NCI-H2196 (cell line): Measurements from ENCODE around the gene PHF13.

Experiments
- DNase-seq: peaks from one replicate; lab custom pipeline; 2025; ENCODE audit not compliant: unreplicated experiment; lab: John Stamatoyannopoulos, UW

PHF13 gene

GRCh38 chr1:6613361-6614018 is at the start of gene PHF13:
TSS of gene PHF13 (plus strand) at chr1:6613731. CDS start at chr1:6614067, 336 bp downstream.
- peak; percentile 99 for DNase-seq

GRCh38 chr1:6569033-6569432 is 44.5 kb upstream of the PHF13 start:
- DNase-seq: no peak

DNA sequence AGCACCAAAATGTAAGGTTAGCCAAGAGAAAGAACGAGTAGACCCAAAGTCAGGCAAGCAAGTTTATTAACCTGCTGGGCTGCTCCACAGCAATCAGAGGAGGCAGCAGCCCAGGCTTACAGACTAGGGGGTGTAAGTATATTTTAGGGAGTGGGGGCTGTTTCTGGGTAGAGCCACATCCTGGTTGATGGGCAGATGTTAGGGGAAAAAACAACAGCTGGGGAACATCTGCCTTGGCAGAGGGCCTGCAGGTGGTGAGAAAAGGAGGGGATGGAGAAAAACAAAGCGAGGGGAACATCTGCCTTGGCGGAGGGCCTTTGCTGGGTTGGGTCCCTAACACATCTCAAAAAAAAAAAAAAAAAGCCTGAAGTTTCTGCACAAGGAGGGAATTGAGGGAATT is 43.4 kb upstream of the PHF13 start:
- no peak for DNase-seq

DNA sequence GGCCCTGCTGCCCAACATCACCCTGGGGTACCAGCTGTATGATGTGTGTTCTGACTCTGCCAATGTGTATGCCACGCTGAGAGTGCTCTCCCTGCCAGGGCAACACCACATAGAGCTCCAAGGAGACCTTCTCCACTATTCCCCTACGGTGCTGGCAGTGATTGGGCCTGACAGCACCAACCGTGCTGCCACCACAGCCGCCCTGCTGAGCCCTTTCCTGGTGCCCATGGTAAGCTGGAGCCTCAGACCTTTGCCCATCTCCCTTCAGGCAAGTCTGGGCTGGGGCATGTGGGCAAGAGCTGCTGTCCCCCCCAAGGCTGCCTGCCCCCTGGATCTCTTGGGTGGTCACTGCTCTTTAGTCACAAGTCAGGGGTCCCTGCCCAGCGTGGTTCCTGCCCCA is 42.5 kb upstream of the PHF13 start:
- no peak for DNase-seq

- no peak for DNase-seq
These were observed 40.7 kb upstream of the PHF13 start for GRCh38 chr1:6572653-6573383.

DNA sequence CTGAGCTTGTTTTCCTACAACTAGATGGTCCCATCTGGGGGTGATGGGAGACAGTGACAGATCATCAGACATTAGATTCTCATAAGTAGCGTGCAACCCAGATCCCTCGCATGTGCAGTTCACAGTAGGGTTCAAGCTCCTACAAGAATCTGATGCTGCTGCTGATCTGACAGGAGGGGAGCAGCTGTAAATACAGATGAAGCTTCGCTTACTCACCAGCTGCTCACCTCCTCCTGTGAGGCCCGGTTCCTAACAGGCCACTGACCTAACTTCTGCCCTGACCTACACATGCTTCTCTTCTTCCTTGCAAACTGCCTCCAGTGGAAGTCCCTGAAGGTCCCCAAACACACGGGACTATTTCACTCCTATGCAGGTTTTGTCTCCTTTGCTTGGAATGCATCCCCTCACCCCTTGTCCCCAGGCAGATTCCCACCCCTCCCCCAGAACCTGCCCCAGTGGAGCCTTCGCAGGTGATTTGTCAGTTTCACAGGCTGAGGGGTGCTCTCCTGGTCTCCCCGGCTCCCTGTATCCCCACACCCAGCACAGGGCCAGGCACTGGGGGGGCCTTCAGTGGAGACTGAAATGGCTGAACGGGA is 39.4 kb upstream of the PHF13 start:
- no peak for DNase-seq

- no peak for DNase-seq
These were observed 38.7 kb upstream of the PHF13 start for GRCh38 chr1:6574818-6575217.

DNA sequence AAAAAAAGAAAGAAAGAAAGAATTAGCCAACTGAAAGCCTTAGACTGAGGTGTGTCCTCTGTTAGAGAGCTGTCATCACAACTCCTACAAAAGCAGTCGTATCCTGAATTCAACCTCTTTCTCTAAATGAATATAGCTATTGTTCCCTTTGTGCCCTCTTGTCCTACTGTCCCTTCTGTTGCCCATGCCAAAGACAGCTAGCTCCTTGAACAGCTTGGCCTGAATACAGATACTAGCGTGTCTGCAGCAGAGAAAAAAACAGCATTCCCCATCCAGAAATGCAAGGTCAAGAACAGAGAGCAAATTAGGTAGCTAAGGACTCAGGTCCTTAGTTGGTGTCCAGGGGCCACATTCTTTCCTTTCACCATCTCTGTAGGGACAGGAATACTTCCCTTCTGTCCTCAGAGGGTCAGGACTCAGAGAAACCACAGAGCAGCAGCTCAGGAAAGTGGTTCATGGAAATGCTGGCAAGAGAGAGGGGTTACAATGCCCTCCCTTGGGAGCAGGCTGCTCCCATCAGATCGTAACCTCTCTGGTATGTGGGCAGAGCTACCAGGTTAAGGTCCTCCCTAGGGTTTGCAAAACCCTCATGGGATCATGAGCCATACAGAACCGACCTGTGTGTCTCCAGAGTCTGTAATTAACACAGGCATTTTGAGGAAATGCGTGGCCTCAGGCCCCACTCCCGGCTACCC is 35.6 kb upstream of the PHF13 start:
- DNase-seq: no peak

- no peak for DNase-seq
These were observed 34.7 kb upstream of the PHF13 start for GRCh38 chr1:6578624-6579373.

DNA sequence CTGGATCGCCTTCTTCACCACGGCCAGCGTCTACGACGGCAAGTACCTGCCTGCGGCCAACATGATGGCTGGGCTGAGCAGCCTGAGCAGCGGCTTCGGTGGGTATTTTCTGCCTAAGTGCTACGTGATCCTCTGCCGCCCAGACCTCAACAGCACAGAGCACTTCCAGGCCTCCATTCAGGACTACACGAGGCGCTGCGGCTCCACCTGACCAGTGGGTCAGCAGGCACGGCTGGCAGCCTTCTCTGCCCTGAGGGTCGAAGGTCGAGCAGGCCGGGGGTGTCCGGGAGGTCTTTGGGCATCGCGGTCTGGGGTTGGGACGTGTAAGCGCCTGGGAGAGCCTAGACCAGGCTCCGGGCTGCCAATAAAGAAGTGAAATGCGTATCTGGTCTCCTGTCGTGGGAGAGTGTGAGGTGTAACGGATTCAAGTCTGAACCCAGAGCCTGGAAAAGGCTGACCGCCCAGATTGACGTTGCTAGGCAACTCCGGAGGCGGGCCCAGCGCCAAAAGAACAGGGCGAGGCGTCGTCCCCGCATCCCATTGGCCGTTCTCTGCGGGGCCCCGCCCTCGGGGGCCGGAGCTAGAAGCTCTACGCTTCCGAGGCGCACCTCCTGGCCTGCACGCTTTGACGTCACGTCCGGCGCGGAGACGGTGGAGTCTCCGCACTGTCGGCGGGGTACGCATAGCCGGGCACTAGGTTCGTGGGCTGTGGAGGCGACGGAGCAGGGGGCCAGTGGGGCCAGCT is 34.0 kb upstream of the PHF13 start, which contains the start of gene ZBTB48:
ZBTB48 (plus strand) TSS at position 621 of the 745 bp plus-strand sequence. CDS start 616 bp downstream, outside the sequence.
- peak; percentile 100 for DNase-seq

DNA sequence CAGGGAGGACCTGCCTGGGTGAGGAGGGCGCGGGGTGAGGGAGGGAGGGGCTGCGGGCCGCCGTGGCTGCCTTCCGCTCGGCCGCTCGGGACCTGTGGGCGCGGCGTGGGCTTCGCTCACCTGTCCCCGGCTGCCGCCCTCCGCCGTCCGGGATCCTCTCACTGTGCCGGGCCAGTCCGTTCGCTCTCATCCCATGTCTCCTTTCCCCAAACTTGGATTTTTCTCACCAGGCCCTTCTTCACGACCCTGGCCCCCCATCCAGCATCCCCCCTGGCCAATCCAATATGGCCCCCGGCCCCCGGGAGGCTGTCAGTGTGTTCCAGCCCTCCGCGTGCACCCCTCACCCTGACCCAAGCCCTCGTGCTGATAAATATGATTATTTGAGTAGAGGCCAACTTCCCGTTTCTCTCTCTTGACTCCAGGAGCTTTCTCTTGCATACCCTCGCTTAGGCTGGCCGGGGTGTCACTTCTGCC is 33.4 kb upstream of the PHF13 start:
- no peak for DNase-seq

DNA sequence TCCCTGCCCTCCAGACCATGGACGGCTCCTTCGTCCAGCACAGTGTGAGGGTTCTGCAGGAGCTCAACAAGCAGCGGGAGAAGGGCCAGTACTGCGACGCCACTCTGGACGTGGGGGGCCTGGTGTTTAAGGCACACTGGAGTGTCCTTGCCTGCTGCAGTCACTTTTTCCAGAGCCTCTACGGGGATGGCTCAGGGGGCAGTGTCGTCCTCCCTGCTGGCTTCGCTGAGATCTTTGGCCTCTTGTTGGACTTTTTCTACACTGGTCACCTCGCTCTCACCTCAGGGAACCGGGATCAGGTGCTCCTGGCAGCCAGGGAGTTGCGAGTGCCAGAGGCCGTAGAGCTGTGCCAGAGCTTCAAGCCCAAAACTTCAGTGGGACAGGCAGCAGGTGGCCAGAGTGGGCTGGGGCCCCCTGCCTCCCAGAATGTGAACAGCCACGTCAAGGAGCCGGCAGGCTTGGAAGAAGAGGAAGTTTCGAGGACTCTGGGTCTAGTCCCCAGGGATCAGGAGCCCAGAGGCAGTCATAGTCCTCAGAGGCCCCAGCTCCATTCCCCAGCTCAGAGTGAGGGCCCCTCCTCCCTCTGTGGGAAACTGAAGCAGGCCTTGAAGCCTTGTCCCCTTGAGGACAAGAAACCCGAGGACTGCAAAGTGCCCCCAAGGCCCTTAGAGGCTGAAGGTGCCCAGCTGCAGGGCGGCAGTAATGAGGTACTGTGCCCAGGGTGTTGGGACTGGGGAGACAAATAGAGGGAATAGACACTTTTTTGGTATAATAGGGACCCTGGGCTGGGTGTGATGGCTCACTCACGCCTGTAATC is 32.7 kb upstream of the PHF13 start:
- no peak for DNase-seq

DNA sequence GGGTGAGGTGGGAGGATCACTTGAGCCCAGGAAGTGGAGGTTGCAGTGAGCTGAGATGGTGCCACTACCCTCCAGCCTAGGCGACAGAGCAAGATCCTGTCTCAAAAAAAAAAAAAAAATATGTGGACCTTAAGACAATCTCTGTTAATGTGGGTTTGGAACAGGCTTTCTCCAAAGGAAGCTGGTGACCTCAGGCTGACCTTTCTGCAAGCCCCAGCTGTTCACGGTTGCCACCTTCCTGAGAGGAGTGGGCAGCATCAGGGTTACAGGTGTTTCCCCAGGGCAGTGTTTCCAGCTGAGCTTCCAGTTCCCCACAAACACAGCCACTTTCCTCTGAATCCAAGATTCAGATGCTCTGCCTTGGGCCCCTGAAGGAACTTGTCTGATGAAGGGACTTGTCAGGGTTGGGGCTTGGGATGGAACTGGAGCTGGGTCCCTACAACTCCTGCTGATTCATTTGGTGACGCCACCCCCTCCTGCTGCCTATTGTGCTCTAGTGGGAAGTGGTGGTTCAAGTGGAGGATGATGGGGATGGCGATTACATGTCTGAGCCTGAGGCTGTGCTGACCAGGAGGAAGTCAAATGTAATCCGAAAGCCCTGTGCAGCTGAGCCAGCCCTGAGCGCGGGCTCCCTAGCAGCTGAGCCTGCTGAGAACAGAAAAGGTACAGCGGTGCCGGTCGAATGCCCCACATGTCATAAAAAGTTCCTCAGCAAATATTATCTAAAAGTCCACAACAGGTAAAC is 31.8 kb upstream of the PHF13 start:
- peak; percentile 48 for DNase-seq

DNA sequence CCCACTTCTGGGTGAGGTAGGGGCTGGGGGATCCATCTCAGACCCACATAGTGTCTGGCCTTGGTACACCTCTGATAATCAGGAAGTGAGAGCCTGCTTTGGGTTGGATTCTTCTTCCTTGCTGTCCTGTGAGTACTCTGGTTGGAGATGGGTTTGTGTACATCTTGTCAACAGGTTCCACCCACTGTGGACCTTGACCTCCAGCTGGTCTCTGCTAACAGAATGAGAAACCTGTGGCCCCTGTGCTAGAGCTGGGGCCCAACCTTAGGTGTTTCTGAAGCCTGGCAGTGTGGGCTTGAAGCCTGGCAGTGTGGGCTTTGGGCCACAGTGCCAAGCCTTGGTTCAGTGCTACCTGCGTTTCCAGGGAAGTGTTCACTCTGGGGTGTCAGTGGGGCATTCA is 31.2 kb upstream of the PHF13 start:
- no peak for DNase-seq

DNA sequence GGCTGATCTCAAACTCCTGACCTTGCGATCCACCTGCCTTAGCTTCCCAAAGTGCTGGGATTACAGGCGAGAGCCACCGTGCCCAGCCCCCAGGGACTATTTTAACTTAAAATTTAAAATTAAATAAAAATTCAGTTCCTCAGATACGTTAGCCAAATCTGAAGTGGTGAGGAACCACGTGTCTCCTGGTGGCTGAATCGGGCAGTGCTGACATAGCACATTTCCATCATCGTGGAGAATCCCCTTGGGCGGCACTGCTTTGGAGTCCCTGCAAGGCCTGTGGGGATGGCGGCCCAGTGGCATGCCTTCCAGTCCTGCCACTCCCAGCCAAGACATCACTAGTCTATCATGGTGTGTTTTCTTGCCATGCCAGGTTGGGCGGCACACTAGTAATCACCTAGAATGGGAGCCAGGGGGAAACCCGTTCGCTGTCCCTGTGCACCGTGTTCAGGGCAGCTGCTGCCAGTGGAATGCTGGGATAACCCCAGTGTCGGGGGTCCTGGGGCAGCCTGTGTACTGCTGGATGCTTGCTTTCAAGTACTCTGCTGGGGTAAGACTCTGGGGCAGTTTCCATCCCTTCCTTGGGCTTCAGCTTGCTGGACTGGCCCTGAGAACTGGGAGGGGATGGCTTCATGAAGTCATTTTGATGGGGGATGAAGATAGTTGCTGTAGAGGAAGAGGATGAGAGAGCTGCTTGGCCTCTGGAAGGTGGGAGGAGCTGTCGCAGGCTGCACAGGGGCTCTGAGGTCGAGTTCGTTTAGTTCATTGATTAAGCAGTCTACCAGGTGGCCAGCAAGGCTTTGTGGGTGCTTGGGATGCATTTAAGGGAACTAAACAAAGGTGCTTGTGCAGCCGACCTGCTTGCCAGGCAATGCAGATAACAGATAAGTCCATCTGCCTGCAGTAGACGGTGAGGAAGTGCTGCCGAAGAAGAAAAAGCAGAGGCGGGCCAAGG is 29.1 kb upstream of the PHF13 start:
- DNase-seq: no peak

DNA sequence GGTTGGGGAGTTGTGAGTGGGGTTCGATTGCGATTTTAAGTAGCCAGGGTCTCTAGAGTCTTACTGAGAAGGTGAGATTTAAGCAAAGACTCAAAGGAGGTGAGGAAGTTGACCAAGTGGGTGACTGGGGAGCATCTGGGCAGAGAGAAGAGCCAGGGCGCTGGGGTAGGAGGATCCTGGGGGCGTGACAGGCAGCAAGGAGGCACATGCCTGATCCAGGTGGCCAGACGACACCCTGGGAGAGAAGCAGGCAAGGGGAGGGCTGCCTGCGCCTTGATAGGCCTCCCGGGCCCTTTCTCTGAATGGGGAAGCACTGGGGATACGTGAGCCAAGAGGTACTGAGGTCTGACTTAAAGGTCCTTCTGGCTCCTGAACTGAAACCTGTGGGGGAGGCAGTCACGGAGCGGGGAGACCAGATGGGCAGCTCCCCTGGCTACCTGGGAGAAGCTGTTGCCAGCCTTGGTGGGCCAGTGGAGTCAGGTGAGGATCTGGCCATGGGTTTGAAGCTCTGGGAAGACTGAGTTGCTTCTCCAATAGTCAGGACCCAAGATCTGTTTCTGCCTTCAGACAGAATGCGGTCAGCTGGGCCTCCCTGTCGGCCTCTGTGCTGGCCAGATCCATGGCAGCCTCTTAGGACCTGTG is 28.3 kb upstream of the PHF13 start:
- DNase-seq: no peak

DNA sequence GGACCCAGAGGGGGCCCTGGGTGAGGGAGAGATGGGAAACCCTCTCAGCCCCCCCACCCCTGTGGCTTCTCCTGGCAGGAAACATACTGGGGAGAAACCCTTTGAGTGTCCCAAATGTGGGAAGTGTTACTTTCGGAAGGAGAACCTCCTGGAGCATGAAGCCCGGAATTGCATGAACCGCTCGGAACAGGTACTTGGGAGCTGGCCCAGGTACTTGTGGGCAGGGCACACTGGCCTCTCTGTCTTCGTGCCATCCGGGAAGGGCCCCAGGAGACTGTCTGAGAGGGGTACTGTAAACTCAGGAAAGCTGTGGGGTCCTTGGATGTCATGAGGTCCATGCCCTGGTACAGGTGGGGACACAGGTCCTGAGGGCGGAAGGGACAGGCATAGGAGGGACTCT is 27.7 kb upstream of the PHF13 start:
- no peak for DNase-seq
